IMR-90 (cell line): Measurements from ENCODE around the gene CCR3. TPM values are rescaled to one million over a fixed set of nuclear protein-coding genes. Genes with fewer than 3 reads are reported as not detected.

Source experiments
- ATAC-seq: fragments of 200-7000 bp; cut with Tn5 transposase; 2 replicates; pipeline ENCODE4 v1.9.1; 2020; ENCODE audit warnings: low read depth, mild to moderate bottlenecking, moderate library complexity
- BruUV-seq: library from RNA; stranded (reverse); fragments of 400-500 nt; replicated peaks from 2 replicates; lab custom pipeline; 2021; lab: Mats Ljungman, UMichigan
- CTCF ChIA-PET: fragments of 300-600 bp; formaldehyde crosslinking; extraction: SDS; loops from one replicate; lab custom pipeline; 2021; ENCODE audit warnings: antibody characterized with exemption; lab: Yijun Ruan, JAX
- POLR2A ChIA-PET: fragments of 300-600 bp; sonication (Branson Sonifier 250); formaldehyde crosslinking; loops from one replicate; lab custom pipeline; 2022; ENCODE audit warnings: antibody characterized with exemption; ENCODE audit not compliant: unreplicated experiment; lab: Charles Lee
- DNase-seq: peaks from one replicate; pipeline ENCODE4 v3.0.0; 2013
- H2AFZ ChIP-seq: replicated peaks from 2 replicates; pipeline ENCODE3; 2013; ENCODE audit warnings: low read length, mild to moderate bottlenecking; ENCODE audit not compliant: poor library complexity
- H2AK5ac ChIP-seq: 2 replicates; pipeline ENCODE4 v1.6.1; 2013; ENCODE audit warnings: low read depth, low read length, inconsistent platforms
- H2AK9ac ChIP-seq: replicated peaks from 2 replicates; pipeline ENCODE3; 2013; ENCODE audit warnings: mild to moderate bottlenecking, low read depth, low read length, moderate library complexity; ENCODE audit not compliant: poor library complexity
- H2BK120ac ChIP-seq: 2 replicates; pipeline ENCODE4 v1.6.1; 2013; ENCODE audit warnings: low read depth, low read length, inconsistent platforms
- H2BK15ac ChIP-seq: 3 replicates; pipeline ENCODE4 v1.6.1; 2013; ENCODE audit warnings: low read depth, low read length, inconsistent platforms
- H2BK20ac ChIP-seq: 2 replicates; pipeline ENCODE4 v1.6.1; 2013; ENCODE audit warnings: low read depth, mild to moderate bottlenecking, inconsistent platforms, low read length, moderate library complexity
- H2BK5ac ChIP-seq: 2 replicates; pipeline ENCODE4 v1.6.1; 2013; ENCODE audit warnings: mild to moderate bottlenecking, low read depth, low read length, inconsistent platforms; ENCODE audit not compliant: poor library complexity, severe bottlenecking
- H3K14ac ChIP-seq: replicated peaks from 2 replicates; pipeline ENCODE4 v1.6.1; 2013; ENCODE audit warnings: low read depth, low read length, inconsistent platforms
- H3K18ac ChIP-seq: 2 replicates; pipeline ENCODE4 v1.6.1; 2013; ENCODE audit warnings: low read depth, low read length, control low read depth
- H3K23ac ChIP-seq: 2 replicates; pipeline ENCODE4 v1.6.1; 2013; ENCODE audit warnings: low read depth, low read length, inconsistent platforms
- H3K27ac ChIP-seq: 2 replicates; pipeline ENCODE4 v1.5.1; 2013; ENCODE audit warnings: mild to moderate bottlenecking, control low read depth, low read length; ENCODE audit not compliant: insufficient read depth
- H3K27me3 ChIP-seq: 2 replicates; pipeline ENCODE4 v1.6.1; 2013; ENCODE audit warnings: low read length; ENCODE audit not compliant: control insufficient read depth, insufficient read depth
- H3K36me3 ChIP-seq: 2 replicates; pipeline ENCODE4 v1.6.1; 2013; ENCODE audit warnings: low read length, mixed read lengths; ENCODE audit not compliant: control insufficient read depth, insufficient read depth
- H3K4ac ChIP-seq: 2 replicates; pipeline ENCODE4 v1.6.1; 2013; ENCODE audit warnings: low read depth, low read length, inconsistent platforms
- H3K4me1 ChIP-seq: 2 replicates; pipeline ENCODE4 v1.6.1; 2013; ENCODE audit warnings: low read length, mixed read lengths; ENCODE audit not compliant: control insufficient read depth, insufficient read depth
- H3K4me2 ChIP-seq: 2 replicates; pipeline ENCODE4 v1.6.1; 2013; ENCODE audit warnings: low read depth, mild to moderate bottlenecking, control low read depth, low read length, moderate library complexity
- H3K4me3 ChIP-seq: 2 replicates; pipeline ENCODE4 v1.5.1; 2013; ENCODE audit warnings: low read depth, mild to moderate bottlenecking, control low read depth, low read length, moderate library complexity; ENCODE audit not compliant: insufficient read depth
- H3K56ac ChIP-seq: 2 replicates; pipeline ENCODE4 v1.6.1; 2013; ENCODE audit warnings: low read length, inconsistent platforms; ENCODE audit not compliant: insufficient read depth; ENCODE audit errors: extremely low read depth
- H3K79me1 ChIP-seq, 2 experiments: 2 replicates each; pipeline ENCODE4 v1.6.1; 2013; ENCODE audit warnings: low read length in 2 of 2, inconsistent platforms in 1 of 2, low read depth in 1 of 2
- H3K9ac ChIP-seq: 2 replicates; pipeline ENCODE4 v1.6.1; 2013; ENCODE audit warnings: low read depth, low read length, control low read depth
- H3K9me1 ChIP-seq: 2 replicates; pipeline ENCODE4 v1.6.1; 2013; ENCODE audit warnings: low read length, inconsistent platforms; ENCODE audit not compliant: insufficient read depth
- H3K9me3 ChIP-seq: 2 replicates; pipeline ENCODE4 v1.6.1; 2013; ENCODE audit warnings: low read length; ENCODE audit not compliant: control insufficient read depth, insufficient read depth
- H4K20me1 ChIP-seq: 2 replicates; pipeline ENCODE4 v1.6.1; 2013; ENCODE audit warnings: low read length, inconsistent platforms; ENCODE audit not compliant: insufficient read depth
- H4K5ac ChIP-seq: 2 replicates; pipeline ENCODE4 v1.6.1; 2013; ENCODE audit warnings: mild to moderate bottlenecking, low read depth, low read length, control low read depth
- H4K8ac ChIP-seq, 2 experiments: 2 replicates each; pipeline ENCODE4 v1.6.1; 2013; ENCODE audit warnings: low read depth in 2 of 2, low read length in 2 of 2, control low read depth in 1 of 2, inconsistent platforms in 1 of 2
- H4K91ac ChIP-seq: 2 replicates; pipeline ENCODE4 v1.6.1; 2013; ENCODE audit warnings: low read depth, low read length, inconsistent platforms; ENCODE audit not compliant: insufficient read depth
- BHLHE40 ChIP-seq: fragments of 150-350 bp; IDR thresholded peaks from 2 replicates; pipeline ENCODE4 v1.6.1; 2016; ENCODE audit warnings: mild to moderate bottlenecking, low read depth, low read length
- CHD1 ChIP-seq: IDR thresholded peaks from 2 replicates; pipeline ENCODE4 v1.6.1; 2012; ENCODE audit warnings: low read depth, low read length, improper control_type of control experiment
- MAZ ChIP-seq: IDR thresholded peaks from 2 replicates; pipeline ENCODE4 v1.6.1; 2012; ENCODE audit warnings: low read depth, mild to moderate bottlenecking, low read length, improper control_type of control experiment, moderate library complexity, borderline replicate concordance
- NFE2L2 ChIP-seq: fragments of 150-350 bp; IDR thresholded peaks from 2 replicates; pipeline ENCODE4 v1.6.1; 2016; ENCODE audit warnings: low read depth, mild to moderate bottlenecking, low read length
- RAD21 ChIP-seq: IDR thresholded peaks from 2 replicates; pipeline ENCODE4 v1.6.1; 2012; ENCODE audit warnings: low read length, improper control_type of control experiment
- RFX5 ChIP-seq: IDR thresholded peaks from 2 replicates; pipeline ENCODE4 v1.8.0; 2012; ENCODE audit warnings: low read depth, mild to moderate bottlenecking, low read length, moderate library complexity
- SMC3 ChIP-seq: fragments of 150-350 bp; IDR thresholded peaks from 2 replicates; pipeline ENCODE4 v1.6.1; 2016; ENCODE audit warnings: low read depth, mild to moderate bottlenecking, antibody characterized with exemption, low read length, moderate library complexity
- USF2 ChIP-seq: fragments of 150-350 bp; IDR thresholded peaks from 2 replicates; pipeline ENCODE4 v1.6.1; 2017; ENCODE audit warnings: mild to moderate bottlenecking, antibody characterized with exemption, low read length, low read depth
- WGBS, 2 experiments: methylation state at CpG; one replicate each; pipeline versions ENCODE4 v1.1.5 to v1.1.7; 2013; ENCODE audit warnings: missing lambda C conversion rate in 2 of 2; ENCODE audit not compliant: insufficient read length in 1 of 2; ENCODE audit errors: extremely low coverage in 2 of 2; 5-methylcytosine and 5-hydroxymethylcytosine counted together
- dilution Hi-C: fragments of 300-500 bp; cut with HindIII; formaldehyde crosslinking; loops from one replicate; pipeline ENCODE4 v1.14.3; 2018; ENCODE audit warnings: low sequenced_read_pairs; ENCODE audit not compliant: unreplicated experiment
- in situ Hi-C: fragments of 300-500 bp; cut with MboI; formaldehyde crosslinking; loops from 3 replicates; pipeline ENCODE4 v1.14.3; 2019; ENCODE audit warnings: low sequenced_read_pairs, inconsistent platforms, mixed read lengths
- intact Hi-C: fragments of 100-400 bp; cut with micrococcal nuclease; formaldehyde crosslinking; loops from 2 replicates; pipeline ENCODE4 v1.10.0; 2022
- polyA plus RNA-seq, 3 experiments: library from polyadenylated mRNA; depleted of rRNA; stranded (reverse); fragments of >200 nt; gene quantifications; 2 replicates each; pipeline ENCODE4 v1.2.3, GENCODE V29; 2012; ENCODE audit warnings: low replicate concordance in 1 of 3
- total RNA-seq: library from RNA; depleted of rRNA; stranded (reverse); fragments of >200 nt; gene quantifications from 2 replicates; pipeline ENCODE4 v1.2.3, GENCODE V29; 2012

Gene CCR3
- total and polyA plus RNA-seq, 2 of the 4 experiments (the other 2 are of a cell fraction) = not detected

- no peak overlapping the region for H2AK9ac ChIP-seq
- 63% methylated on average over 1 of the region's 2 CpGs; no CpG with 5 or more reads in 1 of the 2 experiments for WGBS, 2 experiments
- in situ Hi-C loops = no loop called here
- H3K18ac ChIP-seq = no peak overlapping the region
- no peak overlapping the region for H3K4me2 ChIP-seq
- H2AK5ac ChIP-seq = no peak overlapping the region
- H4K20me1 ChIP-seq = no peaks in the 10 kb centered on the region
- peaks cover 11% of the 10 kb centered on the region; the same call in 1 of the 2 replicates for H3K27me3 ChIP-seq
- intact Hi-C loops = no loop called here
- H4K91ac ChIP-seq = no peak overlapping the region
- BruUV-seq = no TSS peak
- H3K14ac ChIP-seq = no peak overlapping the region
- H3K79me1 ChIP-seq = no peaks in the 10 kb centered on the region
- TF ChIP-seq CHD1 (no peak), RFX5 (no peak), MAZ (no peak), SMC3 (no peak), NFE2L2 (no peak), USF2 (no peak), BHLHE40 (no peak), RAD21 (no peak)
- no peak overlapping the region for H3K4me3 ChIP-seq
- H2BK120ac ChIP-seq = no peak overlapping the region
- no peaks in the 10 kb centered on the region for H3K4me1 ChIP-seq
- H2BK20ac ChIP-seq = no peak overlapping the region
- dilution Hi-C loops = no loop called here
- DNase-seq = no peak
- no peak overlapping the region for H3K23ac ChIP-seq
- ChIA-PET CTCF (interaction anchor here (0.6 kb wide), 1 partner anchor 830 kb away, joined by 7 read pairs; no protein-coding TSS in a partner anchor), POLR2A (no interaction called here)
- H3K27ac ChIP-seq = no peak overlapping the region
- H2AFZ ChIP-seq = no peak overlapping the region
- H2BK15ac ChIP-seq = no peak overlapping the region
- H3K9me3 ChIP-seq = no peaks in the 10 kb centered on the region
- H3K9me1 ChIP-seq = no peaks in the 10 kb centered on the region
- H4K8ac ChIP-seq = no peak overlapping the region
- no peaks in the 10 kb centered on the region for H3K36me3 ChIP-seq
- ATAC-seq = no peak
- no peak overlapping the region for H2BK5ac ChIP-seq
- H3K56ac ChIP-seq = no peak overlapping the region
- H4K5ac ChIP-seq = no peak overlapping the region
- no peak overlapping the region for H3K9ac ChIP-seq
- no peak overlapping the region for H3K4ac ChIP-seq
Observed at GRCh38 chr3:46243560-46243959, 1.3 kb downstream of the CCR3 start.
